IMR-90 (cell line): Measurements from ENCODE around the gene RNF32. TPM values are rescaled to one million over a fixed set of nuclear protein-coding genes. Genes with fewer than 3 reads are reported as not detected.

Experiments
- ATAC-seq: fragments of 200-7000 bp; cut with Tn5 transposase; 2 replicates; pipeline ENCODE4 v1.9.1; 2020; ENCODE audit warnings: low read depth, mild to moderate bottlenecking, moderate library complexity
- BruUV-seq: library from RNA; stranded (reverse); fragments of 400-500 nt; replicated peaks from 2 replicates; lab custom pipeline; 2021; lab: Mats Ljungman, UMichigan
- CTCF ChIA-PET: fragments of 300-600 bp; formaldehyde crosslinking; extraction: SDS; loops from one replicate; lab custom pipeline; 2021; ENCODE audit warnings: antibody characterized with exemption; lab: Yijun Ruan, JAX
- POLR2A ChIA-PET: fragments of 300-600 bp; sonication (Branson Sonifier 250); formaldehyde crosslinking; loops from one replicate; lab custom pipeline; 2022; ENCODE audit warnings: antibody characterized with exemption; ENCODE audit not compliant: unreplicated experiment; lab: Charles Lee
- DNase-seq: peaks from one replicate; pipeline ENCODE4 v3.0.0; 2013
- H2AFZ ChIP-seq: replicated peaks from 2 replicates; pipeline ENCODE3; 2013; ENCODE audit warnings: low read length, mild to moderate bottlenecking; ENCODE audit not compliant: poor library complexity
- H2AK5ac ChIP-seq: 2 replicates; pipeline ENCODE4 v1.6.1; 2013; ENCODE audit warnings: low read depth, low read length, inconsistent platforms
- H2AK9ac ChIP-seq: replicated peaks from 2 replicates; pipeline ENCODE3; 2013; ENCODE audit warnings: mild to moderate bottlenecking, low read depth, low read length, moderate library complexity; ENCODE audit not compliant: poor library complexity
- H2BK120ac ChIP-seq: 2 replicates; pipeline ENCODE4 v1.6.1; 2013; ENCODE audit warnings: low read depth, low read length, inconsistent platforms
- H2BK15ac ChIP-seq: 3 replicates; pipeline ENCODE4 v1.6.1; 2013; ENCODE audit warnings: low read depth, low read length, inconsistent platforms
- H2BK20ac ChIP-seq: 2 replicates; pipeline ENCODE4 v1.6.1; 2013; ENCODE audit warnings: low read depth, mild to moderate bottlenecking, inconsistent platforms, low read length, moderate library complexity
- H2BK5ac ChIP-seq: 2 replicates; pipeline ENCODE4 v1.6.1; 2013; ENCODE audit warnings: mild to moderate bottlenecking, low read depth, low read length, inconsistent platforms; ENCODE audit not compliant: poor library complexity, severe bottlenecking
- H3K14ac ChIP-seq: replicated peaks from 2 replicates; pipeline ENCODE4 v1.6.1; 2013; ENCODE audit warnings: low read depth, low read length, inconsistent platforms
- H3K18ac ChIP-seq: 2 replicates; pipeline ENCODE4 v1.6.1; 2013; ENCODE audit warnings: low read depth, low read length, control low read depth
- H3K23ac ChIP-seq: 2 replicates; pipeline ENCODE4 v1.6.1; 2013; ENCODE audit warnings: low read depth, low read length, inconsistent platforms
- H3K27ac ChIP-seq: 2 replicates; pipeline ENCODE4 v1.5.1; 2013; ENCODE audit warnings: mild to moderate bottlenecking, control low read depth, low read length; ENCODE audit not compliant: insufficient read depth
- H3K27me3 ChIP-seq: 2 replicates; pipeline ENCODE4 v1.6.1; 2013; ENCODE audit warnings: low read length; ENCODE audit not compliant: control insufficient read depth, insufficient read depth
- H3K36me3 ChIP-seq: 2 replicates; pipeline ENCODE4 v1.6.1; 2013; ENCODE audit warnings: low read length, mixed read lengths; ENCODE audit not compliant: control insufficient read depth, insufficient read depth
- H3K4ac ChIP-seq: 2 replicates; pipeline ENCODE4 v1.6.1; 2013; ENCODE audit warnings: low read depth, low read length, inconsistent platforms
- H3K4me1 ChIP-seq: 2 replicates; pipeline ENCODE4 v1.6.1; 2013; ENCODE audit warnings: low read length, mixed read lengths; ENCODE audit not compliant: control insufficient read depth, insufficient read depth
- H3K4me2 ChIP-seq: 2 replicates; pipeline ENCODE4 v1.6.1; 2013; ENCODE audit warnings: low read depth, mild to moderate bottlenecking, control low read depth, low read length, moderate library complexity
- H3K4me3 ChIP-seq: 2 replicates; pipeline ENCODE4 v1.5.1; 2013; ENCODE audit warnings: low read depth, mild to moderate bottlenecking, control low read depth, low read length, moderate library complexity; ENCODE audit not compliant: insufficient read depth
- H3K56ac ChIP-seq: 2 replicates; pipeline ENCODE4 v1.6.1; 2013; ENCODE audit warnings: low read length, inconsistent platforms; ENCODE audit not compliant: insufficient read depth; ENCODE audit errors: extremely low read depth
- H3K79me1 ChIP-seq, 2 experiments: 2 replicates each; pipeline ENCODE4 v1.6.1; 2013; ENCODE audit warnings: low read length in 2 of 2, inconsistent platforms in 1 of 2, low read depth in 1 of 2
- H3K9ac ChIP-seq: 2 replicates; pipeline ENCODE4 v1.6.1; 2013; ENCODE audit warnings: low read depth, low read length, control low read depth
- H3K9me1 ChIP-seq: 2 replicates; pipeline ENCODE4 v1.6.1; 2013; ENCODE audit warnings: low read length, inconsistent platforms; ENCODE audit not compliant: insufficient read depth
- H3K9me3 ChIP-seq: 2 replicates; pipeline ENCODE4 v1.6.1; 2013; ENCODE audit warnings: low read length; ENCODE audit not compliant: control insufficient read depth, insufficient read depth
- H4K20me1 ChIP-seq: 2 replicates; pipeline ENCODE4 v1.6.1; 2013; ENCODE audit warnings: low read length, inconsistent platforms; ENCODE audit not compliant: insufficient read depth
- H4K5ac ChIP-seq: 2 replicates; pipeline ENCODE4 v1.6.1; 2013; ENCODE audit warnings: mild to moderate bottlenecking, low read depth, low read length, control low read depth
- H4K8ac ChIP-seq, 2 experiments: 2 replicates each; pipeline ENCODE4 v1.6.1; 2013; ENCODE audit warnings: low read depth in 2 of 2, low read length in 2 of 2, control low read depth in 1 of 2, inconsistent platforms in 1 of 2
- H4K91ac ChIP-seq: 2 replicates; pipeline ENCODE4 v1.6.1; 2013; ENCODE audit warnings: low read depth, low read length, inconsistent platforms; ENCODE audit not compliant: insufficient read depth
- BHLHE40 ChIP-seq: fragments of 150-350 bp; IDR thresholded peaks from 2 replicates; pipeline ENCODE4 v1.6.1; 2016; ENCODE audit warnings: mild to moderate bottlenecking, low read depth, low read length
- CEBPB ChIP-seq: IDR thresholded peaks from 2 replicates; pipeline ENCODE4 v1.6.1; 2012; ENCODE audit warnings: low read depth, low read length, improper control_type of control experiment
- CHD1 ChIP-seq: IDR thresholded peaks from 2 replicates; pipeline ENCODE4 v1.6.1; 2012; ENCODE audit warnings: low read depth, low read length, improper control_type of control experiment
- CTCF ChIP-seq: conservative IDR thresholded peaks from 2 replicates; pipeline ENCODE4 v1.5.1; 2012; ENCODE audit warnings: mild to moderate bottlenecking, low read depth, low read length, improper control_type of control experiment
- ELK1 ChIP-seq: fragments of 150-350 bp; IDR thresholded peaks from 2 replicates; pipeline ENCODE4 v1.6.1; 2016; ENCODE audit warnings: low read depth, mild to moderate bottlenecking, low read length, moderate library complexity, borderline replicate concordance
- FOS ChIP-seq: fragments of 150-350 bp; IDR thresholded peaks from 2 replicates; pipeline ENCODE4 v1.6.1; 2016; ENCODE audit warnings: low read depth, low read length
- MAFK ChIP-seq: IDR thresholded peaks from 2 replicates; pipeline ENCODE4 v1.6.1; 2012; ENCODE audit warnings: low read depth, low read length, improper control_type of control experiment
- MXI1 ChIP-seq: IDR thresholded peaks from 2 replicates; pipeline ENCODE4 v1.6.1; 2012; ENCODE audit warnings: low read depth, mild to moderate bottlenecking, low read length, moderate library complexity, borderline replicate concordance
- NFE2L2 ChIP-seq: fragments of 150-350 bp; IDR thresholded peaks from 2 replicates; pipeline ENCODE4 v1.6.1; 2016; ENCODE audit warnings: low read depth, mild to moderate bottlenecking, low read length
- POLR2A ChIP-seq: IDR thresholded peaks from 2 replicates; pipeline ENCODE4 v1.6.1; 2012; ENCODE audit warnings: mild to moderate bottlenecking, low read depth, low read length
- RAD21 ChIP-seq: IDR thresholded peaks from 2 replicates; pipeline ENCODE4 v1.6.1; 2012; ENCODE audit warnings: low read length, improper control_type of control experiment
- RCOR1 ChIP-seq: IDR thresholded peaks from 2 replicates; pipeline ENCODE4 v1.6.1; 2012; ENCODE audit warnings: mild to moderate bottlenecking, low read length, improper control_type of control experiment; ENCODE audit not compliant: insufficient replicate concordance
- RFX5 ChIP-seq: IDR thresholded peaks from 2 replicates; pipeline ENCODE4 v1.8.0; 2012; ENCODE audit warnings: low read depth, mild to moderate bottlenecking, low read length, moderate library complexity
- USF2 ChIP-seq: fragments of 150-350 bp; IDR thresholded peaks from 2 replicates; pipeline ENCODE4 v1.6.1; 2017; ENCODE audit warnings: mild to moderate bottlenecking, antibody characterized with exemption, low read length, low read depth
- WGBS, 2 experiments: methylation state at CpG; one replicate each; pipeline versions ENCODE4 v1.1.5 to v1.1.7; 2013; ENCODE audit warnings: missing lambda C conversion rate in 2 of 2; ENCODE audit not compliant: insufficient read length in 1 of 2; ENCODE audit errors: extremely low coverage in 2 of 2; 5-methylcytosine and 5-hydroxymethylcytosine counted together
- dilution Hi-C: fragments of 300-500 bp; cut with HindIII; formaldehyde crosslinking; loops from one replicate; pipeline ENCODE4 v1.14.3; 2018; ENCODE audit warnings: low sequenced_read_pairs; ENCODE audit not compliant: unreplicated experiment
- in situ Hi-C: fragments of 300-500 bp; cut with MboI; formaldehyde crosslinking; loops from 3 replicates; pipeline ENCODE4 v1.14.3; 2019; ENCODE audit warnings: low sequenced_read_pairs, inconsistent platforms, mixed read lengths
- intact Hi-C: fragments of 100-400 bp; cut with micrococcal nuclease; formaldehyde crosslinking; loops from 2 replicates; pipeline ENCODE4 v1.10.0; 2022
- polyA plus RNA-seq, 3 experiments: library from polyadenylated mRNA; depleted of rRNA; stranded (reverse); fragments of >200 nt; gene quantifications; 2 replicates each; pipeline ENCODE4 v1.2.3, GENCODE V29; 2012; ENCODE audit warnings: low replicate concordance in 1 of 3
- total RNA-seq: library from RNA; depleted of rRNA; stranded (reverse); fragments of >200 nt; gene quantifications from 2 replicates; pipeline ENCODE4 v1.2.3, GENCODE V29; 2012

RNF32 gene
- total and polyA plus RNA-seq, 2 of the 4 experiments (the other 2 are of a cell fraction): 0.36 to 0.63 TPM

GRCh38 chr7:156722043-156722826 is 81.7 kb downstream of the RNF32 start:
- in situ Hi-C loops: no loop called here

More at GRCh38 chr7:156722043-156722826, 81.7 kb downstream of the RNF32 start:
- Histone ChIP-seq H4K20me1 (no peaks in the 10 kb centered on the region), H2BK5ac (no peak overlapping the region), H3K36me3 (no peaks in the 10 kb centered on the region), H3K79me1 (no peaks in the 10 kb centered on the region), H3K23ac (no peak overlapping the region), H2AK9ac (no peak overlapping the region), H2AFZ (no peak overlapping the region), H3K4me1 (no peaks in the 10 kb centered on the region; the same call in 1 of the 2 replicates), H3K9me3 (no peaks in the 10 kb centered on the region), H3K4ac (no peak overlapping the region), H3K18ac (no peak overlapping the region), H3K14ac (no peak overlapping the region), H3K27ac (no peak overlapping the region), H3K4me2 (no peak overlapping the region), H2AK5ac (no peak overlapping the region), H4K8ac (no peak overlapping the region), H4K91ac (no peak overlapping the region), H3K4me3 (no peak overlapping the region), H4K5ac (no peak overlapping the region), H3K56ac (no peak overlapping the region), H2BK120ac (no peak overlapping the region), H3K27me3 (no peaks in the 10 kb centered on the region), H2BK20ac (no peak overlapping the region), H3K9me1 (no peaks in the 10 kb centered on the region), H2BK15ac (no peak overlapping the region), H3K9ac (no peak overlapping the region)
- no TSS peak for BruUV-seq
- ChIA-PET POLR2A (no interaction called here), CTCF (interaction anchor here (0.6 kb wide), 1 partner anchor 1024 kb away, joined by 4 read pairs; no protein-coding TSS in a partner anchor)
- ATAC-seq (peak; percentile 54; the same call in 1 of the 2 replicates), DNase-seq (peak; percentile 24)
- no peak for TF ChIP-seq BHLHE40
- TF ChIP-seq POLR2A: no peak
- no peak for TF ChIP-seq CEBPB
- TF ChIP-seq CTCF: no peak
- TF ChIP-seq ELK1: no peak
- TF ChIP-seq NFE2L2: no peak
- TF ChIP-seq USF2: no peak
- TF ChIP-seq RFX5: no peak
- no peak for TF ChIP-seq MXI1
- no peak for TF ChIP-seq RAD21
- no peak for TF ChIP-seq MAFK
- TF ChIP-seq FOS: no peak
- TF ChIP-seq RCOR1: no peak
- no peak for TF ChIP-seq CHD1
- WGBS, 2 experiments: no CpG with 5 or more reads among the region's 4 CpGs
- intact Hi-C loops: no loop called here
- dilution Hi-C loops: no loop called here
